UCSD-AML1 (cell line): Measurements from ENCODE around the gene ZNF862.
A peak's percentile ranks its signal among the peaks of the same experiment; 100 is the strongest.

ENCODE experiments used
- DNase-seq: peaks from one replicate; lab custom pipeline; 2025; ENCODE audit not compliant: unreplicated experiment; lab: John Stamatoyannopoulos, UW

Gene ZNF862

DNA sequence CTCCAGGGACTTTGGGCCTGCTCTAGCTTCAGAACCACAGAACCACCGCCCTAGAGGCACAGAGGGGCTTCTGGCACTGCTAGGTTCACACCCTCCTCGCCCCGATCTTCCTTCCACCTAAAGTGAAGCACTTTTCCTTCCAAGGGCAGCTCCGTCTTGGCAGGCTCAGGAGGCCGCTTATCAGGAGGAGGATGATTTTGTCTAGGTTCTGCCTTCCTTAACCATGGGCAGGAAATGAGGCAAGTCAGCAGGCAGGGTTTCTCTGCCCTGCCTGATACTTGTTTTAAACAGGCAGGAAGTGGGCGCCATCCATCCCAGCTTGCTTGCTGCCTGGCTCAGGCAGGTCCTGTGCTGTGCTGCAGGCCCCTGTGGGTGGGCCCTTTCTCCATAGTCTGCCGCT is 27.3 kb downstream of the ZNF862 start:
- DNase-seq = peak; percentile 35

DNA sequence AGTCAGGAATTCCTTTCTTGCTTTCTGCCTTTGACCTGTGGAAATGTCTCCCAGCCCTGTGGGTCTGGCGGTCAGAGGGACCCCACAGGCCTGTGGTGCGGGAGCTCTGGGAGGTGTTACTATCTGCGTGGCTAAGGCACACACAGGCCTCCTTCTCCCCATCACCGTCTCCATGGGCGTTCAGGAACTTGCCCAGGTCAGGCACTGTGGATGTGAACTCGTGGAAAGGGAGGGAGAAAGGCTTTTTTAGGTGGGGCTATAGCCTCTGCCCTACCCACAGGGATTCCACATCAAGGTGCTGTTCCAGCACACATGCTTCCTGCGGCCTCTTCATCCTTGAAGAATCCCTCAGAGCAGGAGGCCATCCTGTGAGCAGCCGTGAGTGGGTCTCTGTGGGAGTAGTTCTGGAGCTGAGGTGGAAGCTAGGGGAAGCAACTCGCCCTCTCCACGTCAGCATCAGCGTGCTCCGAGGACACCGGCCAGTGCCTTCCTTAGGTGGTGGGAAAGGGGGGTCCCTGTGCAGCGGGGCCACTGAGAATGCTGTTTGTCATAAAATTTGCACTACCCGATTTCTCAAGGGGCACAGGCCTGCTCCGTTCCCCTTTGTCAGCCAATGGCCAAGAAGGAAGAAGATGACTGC is 28.1 kb downstream of the ZNF862 start:
- DNase-seq = no peak

DNA sequence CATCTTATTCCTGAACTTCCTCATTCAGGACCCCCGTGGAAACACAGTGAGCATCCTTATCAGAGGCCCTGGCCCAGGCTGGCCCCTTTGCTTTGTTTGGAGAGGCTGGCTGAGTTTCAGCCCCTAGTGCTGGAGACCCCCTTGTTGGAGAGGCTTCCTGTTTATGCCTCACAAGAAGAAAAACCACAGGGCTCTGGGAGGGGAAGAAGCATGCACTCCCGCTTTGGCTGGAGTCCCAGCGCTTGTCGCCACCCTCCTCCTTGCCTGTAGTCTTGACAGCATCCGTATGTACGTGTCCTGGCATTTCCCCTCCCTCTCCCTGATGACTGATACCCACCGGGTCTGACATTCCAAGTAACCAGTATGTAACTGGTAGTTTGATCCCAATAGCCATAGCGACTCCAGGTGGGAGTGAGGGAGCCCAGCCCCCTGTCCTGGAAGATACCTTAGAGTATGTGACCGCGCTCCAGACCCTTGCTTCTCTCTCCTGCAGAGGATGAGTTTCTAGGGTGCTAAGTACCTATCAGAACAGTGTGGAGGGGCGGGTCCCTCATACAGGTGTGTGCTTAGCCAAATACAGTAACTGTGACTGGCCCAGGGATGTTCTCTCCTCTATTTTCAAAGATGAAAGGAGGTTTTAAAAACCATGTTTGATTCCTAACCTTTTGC is 28.7 kb downstream of the ZNF862 start:
- peak; percentile 19 for DNase-seq

DNA sequence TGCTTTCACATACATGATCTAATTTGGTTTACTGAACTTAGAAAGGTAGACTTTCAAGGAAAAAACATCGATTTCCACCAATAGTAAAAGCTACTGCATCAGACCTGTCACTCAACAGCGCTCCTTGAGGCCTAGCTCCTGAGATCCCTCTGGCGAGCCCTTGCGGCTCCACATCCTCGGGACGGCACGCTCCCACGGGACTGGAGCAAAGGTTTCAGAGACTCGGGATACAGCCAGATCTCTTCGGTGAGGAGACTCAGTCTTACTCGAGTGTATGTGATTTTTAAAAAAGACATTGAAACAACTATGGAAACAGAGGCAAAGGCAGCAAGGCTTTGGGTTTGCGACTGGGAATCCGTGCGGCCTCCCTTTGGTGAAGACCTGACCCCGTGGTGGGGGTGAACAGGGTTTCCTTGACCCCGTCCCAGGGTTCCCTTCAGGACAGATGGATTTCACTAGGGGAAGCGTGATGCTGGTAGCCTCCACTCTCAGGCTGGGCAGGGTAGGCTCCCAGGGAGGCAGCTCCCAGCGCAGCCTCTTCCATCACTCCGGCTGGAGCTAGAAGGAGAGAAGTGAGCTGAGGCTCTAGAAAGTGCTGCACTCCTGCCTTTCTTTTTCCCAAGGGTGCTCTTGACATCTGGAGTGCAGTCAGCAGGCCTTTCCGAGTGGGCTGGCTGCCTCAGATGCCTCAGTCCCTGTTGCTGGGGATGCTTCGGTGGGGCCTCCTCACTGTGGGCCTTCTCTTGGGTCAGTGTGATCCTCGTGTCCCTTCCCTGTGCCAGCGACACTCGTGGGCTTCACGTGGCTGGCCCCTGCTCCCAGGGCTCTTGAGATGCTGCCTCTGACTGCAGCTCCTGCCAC is 29.8 kb downstream of the ZNF862 start:
- DNase-seq = no peak

DNA sequence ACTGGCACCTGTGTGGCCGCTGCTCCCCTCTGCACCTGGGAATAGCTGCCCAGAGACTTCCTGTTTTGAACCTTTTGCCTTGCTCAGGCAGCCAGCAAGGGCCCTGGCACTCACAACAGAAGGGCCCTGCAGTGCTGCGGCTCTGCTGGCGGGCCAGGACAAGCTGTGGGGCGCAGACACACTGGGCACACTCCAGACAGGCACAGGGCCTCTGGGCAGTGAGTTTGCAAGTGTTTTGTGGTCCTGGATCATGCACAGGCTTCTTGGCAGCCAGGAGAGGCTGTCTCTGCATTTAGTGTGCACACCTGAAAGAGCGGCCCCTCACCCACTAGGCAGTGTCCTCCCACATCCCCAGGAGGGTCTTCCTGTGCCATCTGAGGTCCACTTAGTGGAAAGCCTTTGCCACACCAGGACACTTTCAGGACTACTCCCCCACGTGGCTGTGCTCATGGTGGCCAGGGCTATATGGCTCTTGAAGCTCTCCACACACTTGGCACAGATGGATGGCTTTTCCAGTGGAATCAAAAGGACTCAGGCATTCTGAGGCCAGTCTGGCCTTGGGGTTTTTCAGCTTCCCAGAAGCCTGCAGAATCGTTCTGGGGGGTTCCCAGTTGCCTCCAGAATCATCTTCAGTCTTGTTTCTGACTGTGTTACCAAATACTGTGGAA is 30.6 kb downstream of the ZNF862 start:
- DNase-seq = no peak

DNA sequence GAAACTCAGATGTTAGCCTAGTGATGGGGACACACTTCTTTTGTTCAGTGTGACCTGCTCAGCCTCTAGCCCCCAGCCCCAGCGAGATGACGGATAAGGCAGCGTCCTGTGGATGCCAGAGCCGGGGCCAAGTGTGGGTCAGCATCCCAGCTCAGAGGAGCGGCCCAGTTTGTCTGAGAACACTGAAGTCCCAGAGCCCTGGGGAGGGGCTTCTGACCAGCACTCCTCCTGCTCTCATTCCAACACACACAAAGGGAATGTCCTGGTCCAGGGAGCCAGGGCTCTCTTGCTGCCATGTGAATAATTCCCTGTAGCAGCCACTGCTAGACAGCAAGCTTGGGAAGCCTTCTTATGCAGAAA is 31.1 kb downstream of the ZNF862 start:
- no peak for DNase-seq

DNA sequence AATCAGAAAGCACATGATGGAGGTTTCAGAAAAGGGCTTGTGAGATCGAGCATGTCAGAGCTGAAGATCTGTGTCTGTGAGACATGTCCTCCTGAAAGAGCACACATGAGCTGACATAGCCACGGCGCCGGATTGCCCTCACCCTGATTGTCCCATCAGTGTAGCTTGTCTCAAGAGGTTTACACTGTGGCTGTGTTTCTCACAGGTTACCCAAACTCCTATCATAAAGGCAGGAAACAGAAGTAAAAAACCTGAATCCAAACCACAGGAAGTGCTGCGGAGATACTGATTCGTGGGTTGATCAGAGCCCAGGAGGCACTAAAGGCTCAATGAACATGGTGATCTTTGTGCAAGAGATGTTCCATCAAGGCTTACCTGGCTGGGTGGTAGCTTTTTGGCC is 31.7 kb downstream of the ZNF862 start:
- peak; percentile 33 for DNase-seq

DNA sequence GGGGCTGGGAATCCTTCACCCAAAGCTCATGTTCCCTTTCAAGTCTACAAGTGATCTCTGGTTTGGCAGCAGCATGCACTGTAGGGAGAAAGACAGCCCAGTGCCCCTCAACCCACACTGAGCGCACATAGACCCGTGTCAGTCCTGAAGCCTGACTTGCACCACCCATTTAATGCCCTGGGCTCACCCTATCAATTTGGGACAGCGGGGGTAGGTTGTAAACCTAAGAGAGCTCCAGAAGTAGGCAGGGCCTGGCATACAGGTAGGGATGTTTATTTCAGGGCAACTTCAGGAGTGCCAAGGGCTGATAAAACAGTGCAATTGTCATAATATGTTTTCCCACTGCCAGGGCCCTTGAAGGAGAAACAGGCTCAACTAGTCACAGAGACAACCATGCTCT is 32.1 kb downstream of the ZNF862 start:
- no peak for DNase-seq

DNA sequence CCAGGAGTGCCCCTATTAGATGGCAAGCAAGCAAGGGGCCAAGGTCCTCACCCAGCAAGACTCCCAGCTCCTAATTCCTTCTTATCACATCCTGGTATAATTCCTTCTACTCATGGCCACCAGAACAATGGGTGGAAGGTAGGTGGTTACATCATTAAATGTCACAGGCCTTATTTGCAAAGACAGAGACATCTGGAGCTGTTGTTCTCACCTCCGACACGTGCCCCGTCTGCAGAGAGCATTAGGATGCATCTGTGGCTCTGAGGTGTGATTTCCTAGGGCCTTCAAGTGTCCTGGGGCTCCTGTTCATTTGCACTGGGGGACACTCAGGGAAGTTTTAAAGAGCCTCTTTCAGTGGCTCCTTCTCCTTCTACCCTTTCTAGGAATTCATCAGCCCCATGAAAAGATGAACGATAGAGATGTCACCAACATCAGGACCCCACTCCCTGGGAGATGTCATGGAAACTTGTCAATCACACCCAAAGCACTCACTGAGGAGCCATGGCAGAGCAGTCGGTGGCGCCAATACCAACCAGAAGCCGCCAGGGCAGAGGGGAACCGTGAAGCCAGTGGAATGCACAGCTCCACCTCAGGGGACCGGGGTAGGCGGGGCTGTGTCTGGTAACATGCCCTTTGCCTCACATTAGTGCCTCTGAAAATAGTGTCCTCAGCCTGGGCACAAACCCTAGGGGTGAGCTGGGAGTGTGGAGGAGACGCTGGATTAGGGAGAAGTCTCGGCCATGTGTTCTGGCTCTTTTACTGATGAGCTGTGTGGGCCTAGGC is 32.7 kb downstream of the ZNF862 start:
- DNase-seq = no peak

DNA sequence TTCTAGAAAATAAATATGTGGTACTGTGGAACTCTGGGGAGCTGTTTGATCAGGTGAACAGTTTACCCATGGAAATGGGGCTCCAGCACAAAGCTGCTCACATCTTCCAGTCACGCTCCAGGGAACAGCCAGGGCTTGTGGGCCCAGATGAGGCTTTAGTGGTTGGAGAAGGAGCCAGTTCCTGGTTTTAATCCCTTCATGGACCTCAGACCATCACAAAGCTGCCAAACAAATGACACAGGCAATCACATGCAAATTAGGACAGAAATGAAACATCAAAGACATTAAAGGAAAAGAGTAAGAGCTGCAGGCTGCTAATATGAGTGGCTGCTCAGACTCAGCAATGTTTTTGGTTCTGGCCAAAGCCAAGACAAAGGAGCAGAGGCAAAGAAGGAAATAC is 33.4 kb downstream of the ZNF862 start:
- no peak for DNase-seq

DNA sequence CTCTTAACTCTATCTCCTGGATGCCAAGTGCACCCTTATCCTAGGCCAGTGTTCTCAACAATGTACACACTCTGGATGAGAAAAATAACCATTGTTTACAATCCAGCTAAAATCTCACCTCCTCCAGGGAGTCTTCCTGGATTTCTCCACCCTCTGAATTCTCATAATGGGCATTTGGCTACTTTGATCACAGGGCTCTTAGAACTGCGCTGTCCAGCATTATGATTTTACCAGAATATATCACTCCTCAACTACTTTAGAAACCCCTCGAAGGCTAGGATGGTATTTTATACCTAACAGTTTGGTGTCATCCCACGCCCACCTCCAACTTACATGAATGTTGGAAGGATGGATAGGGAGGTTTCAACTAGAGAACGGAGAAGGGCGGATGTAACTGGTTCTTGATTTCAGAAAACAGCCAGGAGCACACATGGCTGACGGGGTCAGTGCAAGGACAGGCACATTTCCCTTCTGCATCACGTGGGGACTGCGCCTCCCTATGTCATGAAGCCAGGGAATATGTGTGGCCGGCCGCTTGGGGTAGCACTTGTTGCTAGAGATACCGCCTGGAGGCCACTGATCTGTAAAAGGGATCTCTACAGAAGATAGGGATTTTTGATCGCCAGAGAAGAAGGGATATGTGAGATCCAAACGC is 34.4 kb downstream of the ZNF862 start:
- DNase-seq = peak; percentile 20

DNA sequence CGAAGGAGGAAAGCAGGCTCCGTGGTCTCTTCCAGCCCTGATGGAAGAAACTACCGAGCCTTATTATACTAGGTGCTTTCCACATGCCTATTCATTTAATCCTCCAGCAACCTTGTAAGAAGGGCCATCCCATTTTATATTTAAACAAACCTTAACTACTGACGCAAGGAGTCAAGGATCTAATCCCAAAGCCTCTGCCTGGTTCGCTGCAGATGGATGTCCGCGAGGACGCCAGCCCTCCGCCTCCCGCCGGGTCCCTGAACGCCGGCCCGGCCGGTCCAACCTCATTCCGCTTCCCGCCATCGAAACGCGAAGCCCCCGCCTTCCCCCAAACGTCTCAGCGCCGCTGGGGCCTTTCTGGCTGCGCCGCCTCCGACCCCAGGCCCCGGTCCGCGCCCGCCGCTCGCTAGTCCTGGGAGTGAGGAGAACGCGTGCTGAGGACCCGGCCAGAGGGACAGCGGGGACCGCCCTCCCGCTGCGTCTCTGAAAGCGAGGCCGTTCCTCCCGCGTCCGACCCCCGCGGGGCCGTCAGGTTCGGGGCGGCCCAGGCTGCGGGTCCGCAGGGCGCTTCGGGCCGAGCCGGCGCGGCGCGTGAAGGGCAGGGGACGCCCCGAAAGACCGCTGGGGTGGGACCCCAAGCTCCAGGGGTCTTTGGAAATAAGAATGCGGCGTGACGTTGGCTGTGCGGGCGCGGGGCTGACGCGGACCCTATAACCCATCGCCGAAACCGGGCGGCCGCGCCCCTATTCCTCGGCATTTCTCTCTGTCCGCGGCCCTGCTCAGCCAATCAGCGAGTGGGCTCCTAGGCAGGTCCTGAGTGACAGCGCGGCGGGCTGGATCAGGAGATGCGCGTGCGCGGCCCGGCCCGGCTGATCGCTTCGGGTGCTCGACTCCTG is 35.1 kb downstream of the ZNF862 start, which contains the start of gene ATP6V0E2:
ATP6V0E2 (plus strand) TSS at position 896 of the 896 bp plus-strand sequence. CDS start 97 bp downstream, outside the sequence.
- peak; percentile 46 for DNase-seq

DNA sequence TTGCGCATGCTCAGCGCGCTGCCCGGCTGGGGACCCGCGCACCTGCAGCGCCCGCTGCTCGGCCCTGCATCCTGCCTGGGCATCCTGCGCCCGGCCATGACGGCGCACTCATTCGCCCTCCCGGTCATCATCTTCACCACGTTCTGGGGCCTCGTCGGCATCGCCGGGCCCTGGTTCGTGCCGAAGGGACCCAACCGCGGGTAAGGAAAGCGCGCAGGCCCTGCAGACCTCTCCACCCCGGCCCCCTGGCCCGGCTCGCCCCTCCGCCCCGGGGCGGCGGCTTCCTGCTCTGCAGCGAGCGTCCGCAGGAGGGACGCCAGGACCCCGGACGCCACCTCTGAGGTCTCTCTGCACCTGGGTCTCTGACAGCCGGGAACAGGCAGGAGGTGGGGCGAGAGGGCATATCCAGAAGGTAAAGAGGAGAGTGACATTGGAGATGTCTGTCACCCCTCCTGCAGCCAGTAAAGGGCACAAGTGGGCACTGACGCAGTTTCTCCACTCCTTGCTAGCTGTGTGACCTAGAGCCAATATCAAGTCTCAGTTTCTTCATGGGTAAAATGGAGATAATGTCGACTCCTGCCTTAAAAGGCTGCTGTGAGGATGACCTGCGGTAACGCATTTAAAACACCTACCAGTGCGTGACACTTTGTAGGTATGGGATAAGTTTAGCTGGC is 35.9 kb downstream of the ZNF862 start:
- DNase-seq = no peak

DNA sequence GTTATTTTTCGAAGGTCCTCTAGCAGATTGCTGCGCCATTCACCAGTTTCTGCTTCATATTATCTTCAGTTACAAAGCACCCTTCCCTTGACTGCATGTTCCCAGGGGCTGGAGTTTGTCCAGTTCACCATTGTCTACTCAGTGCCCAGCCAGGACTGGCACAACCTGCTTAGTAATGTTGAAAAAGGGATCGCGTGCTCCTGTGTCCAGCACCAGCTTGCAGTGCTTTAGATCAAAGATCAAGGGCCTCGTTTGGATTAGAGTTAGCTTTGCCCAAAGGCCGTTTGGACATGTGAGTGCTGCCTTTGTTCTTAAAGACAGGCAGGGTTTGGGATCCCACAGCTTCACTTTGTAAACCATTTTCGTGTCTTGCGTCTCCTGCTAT is 36.5 kb downstream of the ZNF862 start:
- no peak for DNase-seq

DNA sequence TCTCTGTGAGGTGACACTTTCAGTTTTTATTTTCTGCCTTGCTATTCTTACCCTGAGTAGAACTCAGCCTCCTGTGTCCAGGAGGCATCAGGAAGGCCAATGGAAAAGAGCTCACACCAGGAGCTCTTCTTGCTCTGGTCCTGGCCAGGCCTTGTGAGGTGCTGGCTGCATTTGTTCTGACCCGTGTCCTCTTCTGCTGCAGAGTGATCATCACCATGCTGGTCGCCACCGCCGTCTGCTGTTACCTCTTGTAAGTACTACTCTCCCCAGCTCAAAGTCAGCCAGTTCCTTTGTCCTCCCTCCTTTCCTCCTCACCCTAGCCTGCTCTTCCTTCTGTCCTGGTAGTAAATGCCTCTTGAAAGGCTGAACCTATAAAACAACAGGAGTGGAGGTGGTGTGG is 37.2 kb downstream of the ZNF862 start:
- no peak for DNase-seq

DNA sequence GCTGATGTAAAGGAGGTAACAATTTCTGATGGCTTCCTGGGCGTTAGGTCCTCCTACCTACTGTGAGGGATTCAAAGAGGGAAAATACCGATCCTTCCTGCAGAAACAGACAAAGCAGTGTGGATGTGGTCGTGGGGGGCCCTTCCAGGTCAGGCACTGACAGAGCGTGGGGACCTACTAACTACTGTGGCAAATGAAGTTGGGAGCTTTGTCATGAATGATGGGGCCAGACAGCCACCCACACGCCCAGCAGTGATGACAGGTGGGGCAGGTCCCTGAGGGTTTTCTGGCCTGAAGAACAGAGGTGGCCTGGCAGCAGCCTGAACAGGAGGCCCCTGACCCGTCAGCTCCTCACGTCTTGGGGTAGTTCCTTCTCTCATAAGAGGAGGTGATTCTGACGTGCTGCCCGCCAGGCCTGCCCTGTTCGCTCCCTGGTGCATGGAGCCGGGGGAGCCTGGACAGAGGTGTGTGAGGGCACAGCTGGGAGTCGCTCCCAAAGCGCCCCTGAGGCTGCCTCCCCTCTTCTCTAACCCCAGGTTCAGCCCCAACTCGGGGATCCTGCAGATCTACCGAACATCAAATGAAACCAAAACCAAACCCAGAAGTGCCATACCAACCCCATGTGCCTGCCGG is 39.8 kb downstream of the ZNF862 start:
- DNase-seq = no peak

DNA sequence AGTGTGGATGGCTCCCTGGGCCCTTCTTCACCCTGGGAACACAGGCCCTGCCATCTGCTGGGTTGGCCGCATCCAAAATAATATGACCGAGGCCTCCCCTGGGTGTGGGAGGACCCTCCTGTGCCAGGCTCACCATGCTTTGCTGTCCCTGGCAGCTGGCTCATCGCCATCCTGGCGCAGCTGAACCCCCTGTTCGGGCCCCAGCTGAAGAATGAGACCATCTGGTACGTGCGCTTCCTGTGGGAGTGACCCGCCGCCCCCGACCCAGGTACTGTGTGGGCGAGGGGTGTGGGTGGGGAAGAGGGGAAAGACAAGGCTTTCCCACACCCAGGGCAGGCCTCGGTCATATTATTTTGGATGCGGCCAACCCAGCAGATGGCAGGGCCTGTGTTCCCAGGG is 40.3 kb downstream of the ZNF862 start:
- DNase-seq = no peak

DNA sequence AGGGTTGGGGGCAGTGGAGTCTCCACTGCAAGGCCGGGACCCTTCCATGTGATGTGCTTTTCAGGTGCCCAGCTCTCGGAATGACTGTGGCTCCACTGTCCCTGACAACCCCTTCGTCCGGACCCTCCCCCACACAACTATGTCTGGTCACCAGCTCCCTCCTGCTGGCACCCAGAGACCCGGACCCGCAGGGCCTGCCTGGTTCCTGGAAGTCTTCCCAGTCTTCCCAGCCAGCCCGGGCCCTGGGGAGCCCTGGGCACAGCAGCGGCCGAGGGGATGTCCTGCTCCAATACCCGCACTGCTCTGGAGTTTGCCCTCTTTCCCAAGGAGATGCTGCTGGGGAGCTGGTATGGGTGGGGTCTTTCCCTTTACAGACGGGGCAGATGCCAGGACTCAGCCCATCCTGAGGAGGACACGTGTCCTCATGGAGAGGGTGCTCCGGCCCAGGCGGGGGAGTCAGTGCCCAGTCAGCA is 41.1 kb downstream of the ZNF862 start:
- DNase-seq = no peak
